ENCODE measurements around the gene LILRB5.
"Not testable (repeated sequence)": the region's sequence is repeated elsewhere in the genome, so short reads cannot be mapped to it uniquely, and the experiment has no call there.

The LILRB5 gene

GRCh38 chr19:54218960-54219661 is 38.0 kb downstream of the LILRB5 start:
- TF ChIP-seq, protein P1, sequence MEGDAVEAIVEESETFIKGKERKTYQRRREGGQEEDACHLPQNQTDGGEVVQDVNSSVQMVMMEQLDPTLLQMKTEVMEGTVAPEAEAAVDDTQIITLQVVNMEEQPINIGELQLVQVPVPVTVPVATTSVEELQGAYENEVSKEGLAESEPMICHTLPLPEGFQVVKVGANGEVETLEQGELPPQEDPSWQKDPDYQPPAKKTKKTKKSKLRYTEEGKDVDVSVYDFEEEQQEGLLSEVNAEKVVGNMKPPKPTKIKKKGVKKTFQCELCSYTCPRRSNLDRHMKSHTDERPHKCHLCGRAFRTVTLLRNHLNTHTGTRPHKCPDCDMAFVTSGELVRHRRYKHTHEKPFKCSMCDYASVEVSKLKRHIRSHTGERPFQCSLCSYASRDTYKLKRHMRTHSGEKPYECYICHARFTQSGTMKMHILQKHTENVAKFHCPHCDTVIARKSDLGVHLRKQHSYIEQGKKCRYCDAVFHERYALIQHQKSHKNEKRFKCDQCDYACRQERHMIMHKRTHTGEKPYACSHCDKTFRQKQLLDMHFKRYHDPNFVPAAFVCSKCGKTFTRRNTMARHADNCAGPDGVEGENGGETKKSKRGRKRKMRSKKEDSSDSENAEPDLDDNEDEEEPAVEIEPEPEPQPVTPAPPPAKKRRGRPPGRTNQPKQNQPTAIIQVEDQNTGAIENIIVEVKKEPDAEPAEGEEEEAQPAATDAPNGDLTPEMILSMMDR (IDR thresholded peaks at IDR 0.05) = no peak
- TF ChIP-seq ZFX (IDR thresholded peaks at IDR 0.05; ENCODE audit: borderline replicate concordance) = no peak
- no peak overlapping the region for H3K27ac ChIP-seq

GRCh38 chr19:54218259-54218658 is 38.8 kb downstream of the LILRB5 start:
- H3K27ac ChIP-seq = no peak overlapping the region
- TF ChIP-seq, protein P1 (IDR thresholded peaks at IDR 0.05) = no peak
- TF ChIP-seq ZFX (IDR thresholded peaks at IDR 0.05; ENCODE audit: borderline replicate concordance) = no peak

DNA sequence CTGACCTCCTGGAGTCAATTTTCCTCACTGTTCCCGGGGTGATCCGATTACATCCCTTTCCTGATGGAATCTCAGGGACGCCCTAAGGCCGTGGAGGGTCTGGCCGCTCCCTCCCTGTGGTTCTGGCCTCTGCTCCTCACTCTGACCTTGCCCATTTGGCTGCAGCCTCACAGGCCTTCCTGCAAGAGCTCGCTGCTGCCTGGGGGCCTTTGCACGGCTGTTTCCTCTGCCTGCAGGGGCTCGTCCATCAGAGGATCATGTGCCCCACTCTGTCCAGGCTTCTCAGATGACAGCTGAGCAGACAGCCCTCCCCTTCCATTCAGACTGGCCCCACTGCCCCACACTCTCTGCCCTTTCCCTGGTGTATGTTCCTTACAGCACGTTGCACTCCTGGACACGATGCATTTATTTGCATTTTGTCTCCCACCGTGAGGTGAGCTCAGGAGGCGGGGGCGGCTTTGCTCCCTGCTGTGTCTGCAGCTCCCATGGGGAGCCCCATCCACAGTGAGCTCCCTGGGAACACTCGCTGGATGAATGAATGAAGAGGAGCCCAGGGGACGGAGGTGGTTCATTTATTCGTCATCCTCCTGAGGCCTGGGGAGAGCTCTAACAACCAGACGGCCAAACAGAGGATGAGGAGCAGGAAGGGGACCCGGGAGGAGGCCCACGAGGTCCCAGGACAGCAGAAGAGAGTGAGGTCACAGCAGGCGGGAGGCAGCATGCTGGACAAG is 39.4 kb downstream of the LILRB5 start:
- not testable (repeated sequence) for H3K27ac ChIP-seq

- TF ChIP-seq, protein P1 (IDR thresholded peaks at IDR 0.05) = no peak
- no peak for TF ChIP-seq ZFX (IDR thresholded peaks at IDR 0.05; ENCODE audit: borderline replicate concordance)
- no peak overlapping the region for H3K27ac ChIP-seq
These were observed 40.2 kb downstream of the LILRB5 start for GRCh38 chr19:54216869-54217268.

DNA sequence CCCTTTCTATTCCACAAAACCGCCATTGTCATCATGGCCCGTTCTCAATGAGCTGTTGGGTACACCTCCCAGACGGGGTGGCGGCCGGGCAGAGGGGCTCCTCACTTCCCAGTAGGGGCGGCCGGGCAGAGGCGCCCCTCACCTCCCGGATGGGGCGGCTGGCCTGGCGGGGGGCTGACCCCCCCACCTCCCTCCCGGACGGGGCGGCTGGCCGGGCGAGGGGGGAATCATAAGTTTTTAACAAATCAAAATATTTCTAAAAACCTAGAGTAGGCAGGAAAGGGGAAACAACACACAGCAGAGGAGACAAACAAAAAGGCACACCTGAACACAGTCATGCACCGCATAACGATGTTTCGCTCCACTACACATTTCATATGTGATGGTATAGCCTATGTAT is 42.3 kb downstream of the LILRB5 start:
- not testable (repeated sequence) for H3K27ac ChIP-seq

DNA sequence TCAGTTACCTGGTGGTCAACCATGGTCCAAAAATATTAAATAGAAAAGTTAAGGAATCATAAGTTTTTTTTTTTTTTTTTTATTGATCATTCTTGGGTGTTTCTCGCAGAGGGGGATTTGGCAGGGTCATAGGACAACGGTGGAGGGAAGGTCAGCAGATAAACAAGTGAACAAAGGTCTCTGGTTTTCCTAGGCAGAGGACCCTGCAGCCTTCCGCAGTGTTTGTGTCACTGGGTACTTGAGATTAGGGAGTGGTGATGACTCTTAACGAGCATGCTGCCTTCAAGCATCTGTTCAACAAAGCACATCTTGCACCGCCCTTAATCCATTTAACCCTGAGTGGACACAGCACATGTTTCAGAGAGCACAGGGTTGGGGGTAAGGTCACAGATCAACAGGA is 42.9 kb downstream of the LILRB5 start:
- H3K27ac ChIP-seq = not testable (repeated sequence)

- TF ChIP-seq, protein P1 (IDR thresholded peaks at IDR 0.05) = no peak
- TF ChIP-seq ZFX (IDR thresholded peaks at IDR 0.05; ENCODE audit: borderline replicate concordance) = no peak
- no peak overlapping the region for H3K27ac ChIP-seq
These were observed 45.8 kb downstream of the LILRB5 start for GRCh38 chr19:54211235-54211634.

DNA sequence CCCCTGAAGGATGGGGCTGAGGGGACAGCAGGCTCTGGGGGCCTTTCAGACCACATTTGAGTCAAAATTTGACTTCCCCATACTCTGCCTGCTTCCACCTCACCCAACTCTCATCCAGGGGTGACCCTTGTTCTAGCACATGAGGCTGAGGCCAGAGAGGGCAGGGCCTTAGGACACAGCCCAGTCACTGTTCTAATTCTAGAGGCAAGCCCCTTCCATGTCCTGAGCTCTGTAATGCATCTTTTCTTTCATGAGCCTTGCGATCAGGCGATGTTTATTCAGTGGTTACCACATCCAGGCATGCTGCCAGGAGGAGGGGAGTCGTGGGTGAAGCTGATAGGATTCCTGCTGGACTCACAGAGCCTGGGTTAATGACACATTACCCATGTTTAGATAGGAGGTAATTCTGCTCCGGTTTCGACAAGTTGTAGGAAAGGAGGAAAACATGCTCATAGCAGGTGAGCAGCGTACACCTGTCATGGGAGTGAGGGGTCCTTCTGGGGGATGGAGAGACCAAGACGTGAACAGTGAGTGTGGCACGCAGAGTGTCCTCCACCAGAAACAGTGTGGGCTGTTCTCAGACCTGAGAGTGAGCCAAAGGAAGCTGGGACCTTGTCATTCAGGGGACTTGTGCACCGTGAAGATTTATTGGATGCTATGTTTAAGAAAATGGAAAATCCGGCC is 47.1 kb downstream of the LILRB5 start:
- TF ChIP-seq ZFX (IDR thresholded peaks at IDR 0.05; ENCODE audit: borderline replicate concordance) = no peak
- TF ChIP-seq, protein P1 (IDR thresholded peaks at IDR 0.05) = no peak
- H3K27ac ChIP-seq = peak overlapping the region; percentile 58
